ENCODE data around the gene TMEM131L. TPM values are rescaled to one million over a fixed set of nuclear protein-coding genes. Genes with fewer than 3 reads are reported as not detected.

The TMEM131L gene
- polyA plus RNA-seq, 3 donors: 11.2 to 58.3 (median 26.0) TPM

DNA sequence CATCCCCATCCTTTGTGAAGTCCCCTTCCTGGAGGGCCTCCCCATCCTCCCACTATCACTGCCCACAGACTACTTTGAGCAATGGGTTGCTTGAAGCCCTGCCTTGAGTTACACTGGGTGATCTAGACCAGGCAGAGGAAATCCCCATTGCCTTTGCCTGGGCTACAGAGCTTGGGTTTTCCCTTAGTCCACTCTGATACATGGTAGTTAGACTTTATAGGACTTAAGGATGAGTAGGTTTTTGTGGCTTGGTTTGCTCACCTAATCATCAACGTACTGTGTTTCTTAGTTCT, 56.6 kb downstream of the TMEM131L start:
- Mint-ChIP-seq H3K4me1 (peaks cover 93% of the 10 kb centered on the region), H3K9me3 (peaks cover 0 to 3% (median 0%) of the 10 kb centered on the region in 7 donors), H3K27me3 (ENCODE audit: low read depth in 3 of 3) (peaks cover 0 to 2% (median 1%) of the 10 kb centered on the region in 3 donors), H3K36me3 (peaks cover 23 to 30% of the 10 kb centered on the region in 2 donors), H3K27ac (peak overlapping the region in 5 of 7 donors; percentile 7 to 80 (median 73)), H3K4me3 (no peak overlapping the region)
- no peak overlapping the region for H3K4me3 ChIP-seq (replicated peaks in 1 of 3; ENCODE audit: low read depth in 2 of 3, low read length in 3 of 3)
- no CpG with 5 or more reads among the region's 1 CpG for WGBS (ENCODE audit: insufficient coverage)
- H3K9me3 ChIP-seq (replicated peaks in 1 of 2; ENCODE audit: control insufficient read depth in 1 of 2, insufficient read depth in 1 of 2, low read length in 2 of 2): no peaks in the 10 kb centered on the region
- peaks cover 5 to 12% of the 10 kb centered on the region in 2 donors for H3K36me3 ChIP-seq (replicated peaks in 1 of 2; ENCODE audit: control insufficient read depth in 1 of 2, insufficient read depth in 2 of 2, low read length in 2 of 2)
- H3K4me2 ChIP-seq (replicated peaks; ENCODE audit: extremely low read depth, low read length, poor library complexity, severe bottlenecking): no peak overlapping the region
- intact Hi-C loops (cut with micrococcal nuclease): no loop called here
- H3K4me1 ChIP-seq (ENCODE audit: control insufficient read depth in 1 of 2, insufficient read depth in 2 of 2, low read length in 2 of 2): peaks cover 85 to 93% of the 10 kb centered on the region in 2 donors
- peaks cover 96% of the 10 kb centered on the region for H3K79me2 ChIP-seq (ENCODE audit: insufficient read depth, low read length)
- H2AFZ ChIP-seq (ENCODE audit: insufficient read depth, low read depth, low read length, poor library complexity, severe bottlenecking): no peak overlapping the region
- TF ChIP-seq, protein P1, sequence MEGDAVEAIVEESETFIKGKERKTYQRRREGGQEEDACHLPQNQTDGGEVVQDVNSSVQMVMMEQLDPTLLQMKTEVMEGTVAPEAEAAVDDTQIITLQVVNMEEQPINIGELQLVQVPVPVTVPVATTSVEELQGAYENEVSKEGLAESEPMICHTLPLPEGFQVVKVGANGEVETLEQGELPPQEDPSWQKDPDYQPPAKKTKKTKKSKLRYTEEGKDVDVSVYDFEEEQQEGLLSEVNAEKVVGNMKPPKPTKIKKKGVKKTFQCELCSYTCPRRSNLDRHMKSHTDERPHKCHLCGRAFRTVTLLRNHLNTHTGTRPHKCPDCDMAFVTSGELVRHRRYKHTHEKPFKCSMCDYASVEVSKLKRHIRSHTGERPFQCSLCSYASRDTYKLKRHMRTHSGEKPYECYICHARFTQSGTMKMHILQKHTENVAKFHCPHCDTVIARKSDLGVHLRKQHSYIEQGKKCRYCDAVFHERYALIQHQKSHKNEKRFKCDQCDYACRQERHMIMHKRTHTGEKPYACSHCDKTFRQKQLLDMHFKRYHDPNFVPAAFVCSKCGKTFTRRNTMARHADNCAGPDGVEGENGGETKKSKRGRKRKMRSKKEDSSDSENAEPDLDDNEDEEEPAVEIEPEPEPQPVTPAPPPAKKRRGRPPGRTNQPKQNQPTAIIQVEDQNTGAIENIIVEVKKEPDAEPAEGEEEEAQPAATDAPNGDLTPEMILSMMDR (IDR thresholded peaks at IDR 0.05): no peak
- peaks cover 100% of the 10 kb centered on the region for H4K20me1 ChIP-seq (ENCODE audit: insufficient read depth, low read length)
- H3K27ac ChIP-seq (ENCODE audit: low read depth in 1 of 2, low read length in 2 of 2): peak overlapping the region in 1 of 2 donors; percentile 69
- no peak overlapping the region for H3K9ac ChIP-seq (ENCODE audit: insufficient read depth, low read length, poor library complexity, severe bottlenecking)
- no peaks in the 10 kb centered on the region for H3K27me3 ChIP-seq (ENCODE audit: control insufficient read depth in 2 of 2, insufficient read depth in 2 of 2, low read length in 2 of 2)
- peak in 1 of 3 donors; percentile 67 for DNase-seq

DNA sequence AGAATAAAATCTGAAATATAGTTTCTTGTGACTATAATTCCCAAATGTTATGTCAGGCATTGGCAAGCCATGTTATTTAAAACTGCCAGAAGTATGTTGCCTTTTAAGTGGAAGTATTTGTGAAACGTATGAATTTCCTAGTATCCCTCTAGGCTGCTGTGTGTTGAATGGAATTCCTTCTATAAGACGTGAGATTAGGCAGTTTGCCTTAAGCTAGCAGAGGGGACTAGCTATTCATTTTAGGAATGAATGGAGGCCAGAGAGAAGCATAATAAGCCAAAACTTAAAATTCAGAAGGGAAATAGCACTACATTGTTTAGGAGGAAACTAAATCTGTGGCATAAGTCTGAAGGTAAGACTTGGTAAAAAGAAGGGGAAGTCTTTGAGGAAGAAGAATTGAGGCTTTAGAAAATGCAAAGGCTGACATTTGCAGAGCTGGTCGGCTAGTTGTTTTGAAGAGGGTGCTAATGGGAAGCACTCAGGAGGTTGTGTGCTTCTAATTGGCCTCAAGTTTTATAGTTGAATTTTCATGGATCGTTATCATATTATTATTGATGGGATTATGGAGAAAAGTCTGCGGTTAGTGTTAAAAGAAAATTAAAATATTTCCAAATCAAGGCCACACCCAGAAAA, 57.1 kb downstream of the TMEM131L start:
- Histone ChIP-seq H3K27me3 (ENCODE audit: control insufficient read depth in 2 of 2, insufficient read depth in 2 of 2, low read length in 2 of 2) (no peaks in the 10 kb centered on the region), H3K9me3 (replicated peaks in 1 of 2; ENCODE audit: control insufficient read depth in 1 of 2, insufficient read depth in 1 of 2, low read length in 2 of 2) (no peaks in the 10 kb centered on the region), H3K4me2 (replicated peaks; ENCODE audit: extremely low read depth, low read length, poor library complexity, severe bottlenecking) (peak overlapping the region; percentile 52), H4K20me1 (ENCODE audit: insufficient read depth, low read length) (peaks cover 100% of the 10 kb centered on the region), H2AFZ (ENCODE audit: insufficient read depth, low read depth, low read length, poor library complexity, severe bottlenecking) (no peak overlapping the region), H3K79me2 (ENCODE audit: insufficient read depth, low read length) (peaks cover 97% of the 10 kb centered on the region), H3K4me1 (ENCODE audit: control insufficient read depth in 1 of 2, insufficient read depth in 2 of 2, low read length in 2 of 2) (peaks cover 89 to 98% of the 10 kb centered on the region in 2 donors), H3K9ac (ENCODE audit: insufficient read depth, low read length, poor library complexity, severe bottlenecking) (no peak overlapping the region), H3K36me3 (replicated peaks in 1 of 2; ENCODE audit: control insufficient read depth in 1 of 2, insufficient read depth in 2 of 2, low read length in 2 of 2) (peaks cover under 1 to 9% of the 10 kb centered on the region in 2 donors), H3K27ac (ENCODE audit: low read depth in 1 of 2, low read length in 2 of 2) (peak overlapping the region in 1 of 2 donors; percentile 69), H3K4me3 (replicated peaks in 1 of 3; ENCODE audit: low read depth in 2 of 3, low read length in 3 of 3) (peak overlapping the region in 1 of 3 experiments; percentile 10)
- peaks cover 0 to 3% (median 0%) of the 10 kb centered on the region in 7 donors for H3K9me3 Mint-ChIP-seq
- H3K4me1 Mint-ChIP-seq: peaks cover 95% of the 10 kb centered on the region
- peak overlapping the region; percentile 71 to 88 (median 85) for H3K27ac Mint-ChIP-seq
- WGBS (ENCODE audit: insufficient coverage): 0% methylated on average over 1 of the region's 5 CpGs
- H3K4me3 Mint-ChIP-seq: peak overlapping the region in 1 of 2 donors; percentile 75
- H3K27me3 Mint-ChIP-seq (ENCODE audit: low read depth in 3 of 3): peaks cover 0 to 2% (median 1%) of the 10 kb centered on the region in 3 donors
- DNase-seq: peak in 2 of 3 donors; percentile 27 to 37
- TF ChIP-seq, protein P1 (IDR thresholded peaks at IDR 0.05): no peak
- H3K36me3 Mint-ChIP-seq: peaks cover 23 to 27% of the 10 kb centered on the region in 2 donors
- intact Hi-C loops (cut with micrococcal nuclease): no loop called here

All from CD14-positive monocyte (primary cell).